Activated T-cell treated with anti-CD3 and anti-CD28 coated beads, Interleukin-2, amount 50 U/mL, for 24 hours (primary cell): ENCODE results near the gene TNFRSF21.
"Not testable (repeated sequence)": the region's sequence is repeated elsewhere in the genome, so short reads cannot be mapped to it uniquely, and the experiment has no call there.

ENCODE experiments used
- DNase-seq: peaks from one replicate; pipeline ENCODE4 v3.0.0-alpha.2; 2020
- H3K27ac Mint-ChIP-seq: 2 replicates; pipeline ENCODE4 v1.8.0; 2020; ENCODE audit warnings: mild to moderate bottlenecking, mixed read lengths
- H3K27me3 Mint-ChIP-seq: 2 replicates; pipeline ENCODE4 v1.8.0; 2020; ENCODE audit warnings: mixed read lengths
- H3K36me3 Mint-ChIP-seq: 2 replicates; pipeline ENCODE4 v1.8.0; 2020; ENCODE audit warnings: low read depth, mixed read lengths
- H3K4me1 Mint-ChIP-seq: 2 replicates; pipeline ENCODE4 v1.8.0; 2020; ENCODE audit warnings: low read depth, mixed read lengths
- H3K4me3 Mint-ChIP-seq: 2 replicates; pipeline ENCODE4 v1.8.0; 2020; ENCODE audit warnings: mild to moderate bottlenecking, moderate library complexity, mixed read lengths
- H3K9me3 Mint-ChIP-seq: 2 replicates; pipeline ENCODE4 v1.8.0; 2020; ENCODE audit warnings: mixed read lengths

The TNFRSF21 gene

DNA sequence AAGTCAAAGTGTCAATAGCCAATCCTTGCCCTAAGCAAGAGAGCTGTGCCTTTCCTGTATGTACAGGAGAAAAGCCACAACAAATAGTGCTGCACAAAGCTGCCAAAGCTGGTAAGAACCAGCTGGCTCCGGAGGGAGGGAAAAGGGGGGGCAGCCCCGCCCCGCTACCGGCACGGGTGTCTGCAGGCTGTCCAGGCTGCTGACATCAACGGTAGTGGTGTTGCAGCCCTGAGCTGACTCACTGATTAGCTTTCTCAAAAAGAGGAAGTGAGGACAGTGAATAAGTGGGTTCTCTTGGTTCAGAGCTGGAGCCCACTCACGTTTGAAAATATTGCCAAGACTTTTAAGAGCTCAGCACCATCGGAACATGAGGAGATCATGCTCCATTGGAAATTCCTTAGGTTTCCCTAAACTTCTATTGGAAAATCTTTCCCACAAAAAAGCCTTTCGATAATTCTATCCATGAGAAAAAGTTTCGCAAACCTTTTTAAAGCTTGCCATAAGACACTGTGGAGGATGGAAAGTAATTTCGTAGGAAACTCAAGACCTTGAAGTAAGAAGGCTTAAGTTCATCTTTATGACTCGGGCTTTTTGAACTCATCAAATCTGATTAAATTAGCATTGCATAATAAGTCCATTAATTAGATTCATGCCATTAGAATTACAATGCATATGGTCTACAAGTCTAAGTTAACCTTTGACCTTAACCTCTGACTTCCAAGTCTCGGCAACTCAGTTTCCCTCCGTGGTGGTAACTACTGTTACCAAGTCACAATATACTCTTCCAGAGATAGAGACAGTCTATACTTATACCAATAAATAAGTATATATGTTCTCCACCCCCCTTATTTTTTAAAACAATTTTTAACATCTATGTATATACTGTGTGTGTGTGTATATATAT is 67.0 kb downstream of the TNFRSF21 start:
- DNase-seq: peak; percentile 55
- Mint-ChIP-seq H3K27ac (no peak overlapping the region), H3K4me3 (peak overlapping the region; percentile 4), H3K36me3 (no peaks in the 10 kb centered on the region), H3K4me1 (peaks cover 42% of the 10 kb centered on the region), H3K27me3 (no peaks in the 10 kb centered on the region), H3K9me3 (no peaks in the 10 kb centered on the region)

DNA sequence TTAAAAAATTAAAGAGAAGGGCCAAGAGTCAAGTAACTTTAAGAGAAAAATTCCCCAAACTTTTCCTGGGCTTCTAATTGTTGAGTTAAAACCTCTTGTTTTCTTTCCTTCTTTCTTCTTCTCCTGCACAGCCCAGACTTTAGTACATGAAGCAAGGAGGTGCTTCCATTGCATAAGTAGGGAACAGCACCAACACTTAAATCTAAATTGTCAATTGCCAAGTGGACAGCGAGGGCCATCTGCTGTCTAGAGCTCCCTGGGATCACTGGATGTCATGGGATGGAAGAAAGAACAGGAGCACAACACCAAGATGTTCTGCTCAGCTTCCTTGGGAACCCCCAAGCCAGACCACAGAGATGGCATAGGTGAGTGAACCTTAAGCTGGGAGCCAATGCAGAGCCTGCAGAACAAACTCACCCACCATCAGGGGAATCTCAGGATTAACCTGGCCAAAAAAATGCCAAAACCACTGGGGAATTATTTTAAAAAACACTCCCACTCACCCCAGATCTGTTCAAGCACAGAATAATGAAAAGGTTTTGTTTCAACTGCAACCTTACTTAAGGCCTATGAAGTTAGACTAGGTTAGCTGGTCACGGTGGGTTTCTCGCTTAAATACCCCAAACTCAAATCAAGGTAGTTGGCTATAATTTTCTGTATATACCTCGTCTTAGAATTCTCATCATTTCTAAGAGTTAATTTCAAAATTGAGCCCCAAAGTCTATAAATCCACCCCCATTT is 67.8 kb downstream of the TNFRSF21 start:
- H3K9me3 Mint-ChIP-seq: no peaks in the 10 kb centered on the region
- H3K4me3 Mint-ChIP-seq: peak overlapping the region; percentile 4
- no peak for DNase-seq
- no peaks in the 10 kb centered on the region for H3K27me3 Mint-ChIP-seq
- H3K4me1 Mint-ChIP-seq: peaks cover 36% of the 10 kb centered on the region
- no peaks in the 10 kb centered on the region for H3K36me3 Mint-ChIP-seq
- H3K27ac Mint-ChIP-seq: no peak overlapping the region

DNA sequence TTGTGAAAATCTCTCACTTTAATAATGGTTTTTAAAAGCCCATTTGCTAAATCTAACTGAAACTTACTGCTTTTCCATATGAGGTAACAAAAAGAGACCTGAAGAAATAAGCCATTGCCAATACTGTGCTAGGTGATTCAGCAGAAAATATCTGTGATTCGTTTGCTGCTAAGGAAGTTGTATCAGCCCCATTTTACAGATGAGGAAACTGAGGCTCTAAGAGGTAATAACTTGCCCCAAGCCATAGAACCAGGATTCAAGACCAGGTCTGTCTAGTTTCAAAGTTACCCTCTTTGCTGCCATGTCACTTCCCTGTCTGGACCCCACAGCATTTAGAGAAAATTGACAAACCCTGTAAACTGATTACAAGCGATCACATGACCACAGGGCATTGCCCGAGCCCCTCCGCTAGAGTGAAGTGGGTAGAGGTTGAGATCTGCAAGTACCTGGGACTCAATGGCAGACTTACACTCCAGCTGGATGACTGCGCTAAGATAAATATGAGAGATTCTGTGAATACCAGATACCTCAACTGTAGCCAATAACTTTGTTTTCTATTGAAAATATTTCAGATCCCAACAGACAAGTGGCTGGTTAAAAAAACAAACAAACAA is 69.3 kb downstream of the TNFRSF21 start:
- no peaks in the 10 kb centered on the region for H3K36me3 Mint-ChIP-seq
- no peak for DNase-seq
- H3K27me3 Mint-ChIP-seq: no peaks in the 10 kb centered on the region
- no peak overlapping the region for H3K27ac Mint-ChIP-seq
- peaks cover 25% of the 10 kb centered on the region for H3K4me1 Mint-ChIP-seq
- no peak overlapping the region for H3K4me3 Mint-ChIP-seq
- no peaks in the 10 kb centered on the region for H3K9me3 Mint-ChIP-seq

DNA sequence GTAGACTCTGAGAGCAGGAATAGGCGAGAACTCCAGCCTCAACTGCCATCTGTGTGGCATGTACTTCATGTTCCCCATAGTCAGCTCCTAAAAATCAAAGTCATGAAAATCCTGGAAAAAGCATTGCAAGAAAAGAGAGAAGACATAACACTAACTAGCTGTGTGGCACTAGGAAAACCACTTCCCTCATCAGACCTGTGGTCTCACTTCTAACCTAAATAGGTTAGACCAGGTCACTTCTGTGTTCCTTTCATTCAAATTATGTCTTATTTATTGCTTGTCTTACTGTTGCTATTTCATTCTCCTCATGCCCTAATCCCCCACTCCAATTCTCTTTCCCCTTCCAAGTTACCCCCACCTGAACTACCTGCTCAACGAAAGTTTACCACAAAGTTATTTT is 70.2 kb downstream of the TNFRSF21 start:
- no peaks in the 10 kb centered on the region for H3K27me3 Mint-ChIP-seq
- DNase-seq: no peak
- peaks cover 23% of the 10 kb centered on the region for H3K4me1 Mint-ChIP-seq
- no peak overlapping the region for H3K4me3 Mint-ChIP-seq
- H3K9me3 Mint-ChIP-seq: no peaks in the 10 kb centered on the region
- H3K36me3 Mint-ChIP-seq: no peaks in the 10 kb centered on the region
- no peak overlapping the region for H3K27ac Mint-ChIP-seq

DNA sequence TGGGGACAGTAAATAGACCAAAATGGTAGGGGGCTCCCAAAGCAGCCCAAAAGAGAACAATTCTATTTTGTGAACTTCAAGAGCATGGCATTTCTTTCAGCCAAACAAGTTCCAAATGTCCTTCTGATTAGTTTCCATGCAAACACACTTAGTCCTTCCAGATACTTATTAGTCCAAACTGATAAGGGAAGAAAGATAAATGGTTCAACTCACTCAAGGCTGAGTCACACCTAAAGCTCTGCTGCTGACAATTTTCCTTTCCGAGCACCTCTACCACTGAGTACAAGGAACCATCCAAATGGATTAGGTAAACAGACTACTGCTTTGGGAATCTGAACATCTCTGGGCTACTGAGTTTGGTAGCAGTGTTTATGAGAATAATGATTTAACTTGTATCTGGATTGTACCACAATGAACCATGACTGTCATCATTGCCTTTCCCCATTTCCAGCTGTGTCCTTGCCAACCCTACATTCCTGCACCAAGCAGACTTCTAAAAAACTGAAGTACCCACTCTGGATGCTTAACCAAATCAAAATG is 71.2 kb downstream of the TNFRSF21 start:
- Mint-ChIP-seq H3K4me1 (peaks cover 18% of the 10 kb centered on the region), H3K27ac (no peak overlapping the region), H3K27me3 (no peaks in the 10 kb centered on the region), H3K36me3 (no peaks in the 10 kb centered on the region), H3K9me3 (no peaks in the 10 kb centered on the region), H3K4me3 (no peak overlapping the region)
- no peak for DNase-seq

DNA sequence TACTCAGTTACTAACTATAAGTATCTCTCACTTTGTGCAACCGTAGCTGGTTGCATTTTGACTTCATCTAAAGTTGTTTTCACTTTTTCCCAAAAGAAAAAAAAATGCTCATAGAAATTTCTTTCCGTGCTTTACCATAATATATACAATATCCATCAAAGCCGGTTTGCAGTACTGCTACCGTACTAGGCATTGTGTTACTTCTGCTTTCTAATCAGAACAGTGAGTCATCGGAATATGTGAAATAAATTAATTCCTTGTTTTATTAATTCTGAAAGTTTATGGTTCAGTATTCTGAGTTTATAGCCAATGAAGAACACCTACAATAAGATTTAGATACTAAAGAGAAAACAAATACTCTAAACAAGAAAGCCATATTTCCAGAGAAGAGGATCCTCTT is 72.5 kb downstream of the TNFRSF21 start:
- no peaks in the 10 kb centered on the region for H3K9me3 Mint-ChIP-seq
- no peak overlapping the region for H3K27ac Mint-ChIP-seq
- H3K4me3 Mint-ChIP-seq: no peak overlapping the region
- H3K27me3 Mint-ChIP-seq: no peaks in the 10 kb centered on the region
- no peaks in the 10 kb centered on the region for H3K36me3 Mint-ChIP-seq
- no peak for DNase-seq
- peaks cover 6% of the 10 kb centered on the region for H3K4me1 Mint-ChIP-seq

DNA sequence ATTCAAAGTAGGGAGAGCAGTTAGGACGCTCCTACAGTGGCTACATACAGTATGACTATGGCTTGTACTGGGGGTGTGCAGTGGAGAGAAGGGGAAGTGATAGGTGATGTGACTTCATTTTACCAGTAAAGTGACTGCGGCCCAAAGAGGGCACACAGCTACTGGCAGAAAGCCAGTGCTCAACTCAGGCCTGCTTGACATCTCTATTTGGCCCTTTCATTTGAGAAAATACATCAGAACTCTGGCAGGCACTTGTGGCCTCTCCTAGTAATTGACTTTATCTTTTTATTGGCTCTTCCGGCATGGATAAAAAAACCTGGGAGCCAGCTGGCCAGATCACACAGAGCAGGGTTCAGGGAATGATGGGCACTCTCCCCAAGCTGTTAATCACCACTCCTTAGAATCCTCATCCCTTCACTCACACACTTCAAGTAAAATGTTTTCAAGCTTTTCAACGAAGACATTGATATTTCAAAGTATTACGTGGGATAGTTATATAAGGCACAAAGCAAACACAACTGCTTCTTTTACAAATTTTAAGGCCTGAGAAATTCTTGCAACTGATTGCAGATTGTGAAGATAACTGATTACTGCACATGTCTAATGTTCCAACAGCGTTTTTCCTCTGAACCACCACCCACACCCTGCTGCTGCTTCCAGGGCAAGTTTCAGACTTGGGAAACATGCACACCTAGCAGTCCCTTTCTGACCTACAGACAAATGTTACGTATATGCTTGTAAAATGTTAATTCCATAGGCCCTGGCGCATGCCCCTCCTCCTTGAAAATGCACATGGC is 73.5 kb downstream of the TNFRSF21 start:
- Mint-ChIP-seq H3K4me3 (no peak overlapping the region), H3K9me3 (no peaks in the 10 kb centered on the region), H3K27me3 (no peaks in the 10 kb centered on the region), H3K36me3 (no peaks in the 10 kb centered on the region), H3K4me1 (no peaks in the 10 kb centered on the region), H3K27ac (no peak overlapping the region)
- DNase-seq: no peak

DNA sequence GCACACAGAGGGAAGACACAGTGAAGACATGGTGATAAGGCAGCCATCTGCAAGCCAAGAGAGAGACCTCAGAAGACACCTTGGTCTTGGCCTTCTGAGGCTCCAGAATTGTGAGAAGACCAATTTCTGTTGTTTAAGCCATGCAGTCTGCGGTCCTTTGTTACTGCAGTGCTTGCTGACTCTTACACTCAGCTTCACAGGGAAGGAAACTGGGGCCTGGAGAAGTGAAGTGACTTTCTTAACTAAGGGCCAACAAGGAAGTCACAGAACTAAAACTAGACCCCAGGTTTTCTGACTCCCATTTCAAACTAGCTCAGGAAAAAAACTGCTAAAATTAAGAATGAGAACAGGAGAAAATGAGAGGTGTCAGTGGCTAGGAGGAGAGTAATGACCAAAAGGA is 74.3 kb downstream of the TNFRSF21 start:
- Mint-ChIP-seq H3K4me1 (no peaks in the 10 kb centered on the region), H3K9me3 (no peaks in the 10 kb centered on the region), H3K27me3 (no peaks in the 10 kb centered on the region), H3K36me3 (no peaks in the 10 kb centered on the region), H3K27ac (no peak overlapping the region), H3K4me3 (no peak overlapping the region)
- no peak for DNase-seq

DNA sequence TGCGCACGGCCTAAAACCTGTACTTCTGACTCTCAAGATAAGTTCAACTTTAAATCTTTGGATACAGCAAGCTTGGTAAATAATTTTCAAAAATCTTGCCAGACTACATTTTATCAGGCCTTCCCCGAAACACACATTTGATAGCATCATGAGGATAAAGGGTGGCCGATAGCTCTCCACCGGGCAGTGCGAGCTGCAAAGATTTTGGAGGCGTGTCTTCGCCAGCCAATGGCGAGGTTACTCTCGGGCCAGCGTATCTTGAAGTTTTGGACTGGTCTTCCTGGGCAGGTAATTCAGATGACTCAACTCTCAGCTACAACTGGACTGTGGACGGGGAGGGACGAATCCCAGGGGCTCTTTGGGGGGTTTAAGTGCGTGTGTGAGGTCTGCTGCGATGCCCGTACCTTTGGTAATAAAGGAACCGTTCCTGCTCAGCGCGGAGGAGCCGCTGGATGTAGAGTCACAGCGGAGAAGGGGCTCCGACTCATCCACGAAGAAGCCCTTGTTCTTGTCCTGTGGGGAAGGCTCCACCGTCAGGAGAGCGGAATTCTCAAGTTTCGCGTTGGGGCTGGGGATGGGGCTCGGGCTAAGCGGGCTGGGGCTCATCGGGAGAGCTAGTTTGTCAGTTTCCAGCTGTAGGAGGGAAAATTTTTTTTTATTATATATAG is 75.3 kb downstream of the TNFRSF21 start:
- H3K9me3 Mint-ChIP-seq: no peaks in the 10 kb centered on the region
- no peak for DNase-seq
- H3K4me3 Mint-ChIP-seq: no peak overlapping the region
- H3K27ac Mint-ChIP-seq: no peak overlapping the region
- H3K4me1 Mint-ChIP-seq: no peaks in the 10 kb centered on the region
- H3K27me3 Mint-ChIP-seq: no peaks in the 10 kb centered on the region
- no peaks in the 10 kb centered on the region for H3K36me3 Mint-ChIP-seq

DNA sequence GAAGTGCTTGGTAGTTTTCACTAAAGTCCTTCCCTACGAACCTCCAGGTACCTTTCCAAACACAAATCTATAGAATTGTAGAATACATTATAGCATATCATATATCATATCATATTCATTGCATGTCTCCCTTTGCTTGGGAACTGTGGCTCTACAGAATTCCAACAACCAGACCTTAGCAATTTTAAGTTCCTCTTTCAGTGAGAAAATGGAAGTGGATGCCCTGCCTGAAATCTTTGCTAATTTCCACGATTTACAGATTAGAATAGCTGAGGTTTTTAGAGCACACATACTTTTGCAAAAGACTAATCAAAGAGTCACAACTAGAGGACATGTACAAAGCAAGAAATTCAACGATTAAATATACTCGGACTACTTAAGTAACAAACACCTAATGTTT is 78.6 kb downstream of the TNFRSF21 start:
- Mint-ChIP-seq H3K4me1 (no peaks in the 10 kb centered on the region), H3K27me3 (no peaks in the 10 kb centered on the region), H3K4me3 (no peak overlapping the region), H3K36me3 (no peaks in the 10 kb centered on the region), H3K9me3 (no peaks in the 10 kb centered on the region), H3K27ac (no peak overlapping the region)
- no peak for DNase-seq

DNA sequence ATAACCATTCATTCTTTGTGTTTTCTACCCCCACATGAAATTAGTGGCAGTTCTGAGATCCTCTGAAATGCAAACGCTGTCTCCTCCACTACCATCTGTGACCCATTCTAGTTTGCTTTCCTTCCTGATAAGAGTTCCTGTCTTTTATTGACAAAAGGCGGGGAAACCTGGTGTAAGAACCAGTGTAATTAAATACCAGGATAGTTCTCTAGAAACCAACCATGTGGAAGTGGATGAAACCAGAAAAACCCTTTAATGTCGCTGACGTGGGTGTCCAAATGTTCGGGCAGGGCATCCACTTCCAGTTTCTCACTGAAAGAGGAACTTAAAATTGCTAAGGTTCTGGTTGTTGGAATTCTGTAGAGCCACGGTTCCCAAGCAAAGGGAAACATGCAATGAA is 79.1 kb downstream of the TNFRSF21 start:
- Mint-ChIP-seq H3K4me3 (no peak overlapping the region), H3K27ac (no peak overlapping the region), H3K4me1 (no peaks in the 10 kb centered on the region), H3K27me3 (no peaks in the 10 kb centered on the region), H3K9me3 (no peaks in the 10 kb centered on the region), H3K36me3 (no peaks in the 10 kb centered on the region)
- DNase-seq: no peak

DNA sequence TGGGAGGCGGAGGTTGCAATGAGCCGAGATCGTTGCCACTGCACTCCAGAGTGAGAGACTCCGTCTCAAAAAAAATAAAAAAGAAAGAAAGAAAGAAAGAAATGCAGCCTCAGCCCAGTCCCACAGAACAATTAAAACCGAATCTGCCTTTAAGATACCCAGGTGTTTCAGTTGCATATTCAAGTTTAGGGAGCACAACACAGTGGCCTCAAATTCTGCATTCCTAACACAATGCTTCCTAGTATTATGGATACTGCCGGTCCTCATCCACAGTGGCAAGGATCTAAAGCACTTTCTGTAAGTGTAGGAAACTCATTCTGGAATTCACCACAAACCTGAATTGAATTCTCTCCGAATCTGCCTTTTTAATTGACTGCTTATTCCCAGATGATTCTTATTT is 80.5 kb downstream of the TNFRSF21 start:
- Mint-ChIP-seq H3K36me3 (no peaks in the 10 kb centered on the region), H3K27ac (no peak overlapping the region), H3K9me3 (no peaks in the 10 kb centered on the region), H3K27me3 (no peaks in the 10 kb centered on the region), H3K4me1 (no peaks in the 10 kb centered on the region), H3K4me3 (no peak overlapping the region)
- no peak for DNase-seq

DNA sequence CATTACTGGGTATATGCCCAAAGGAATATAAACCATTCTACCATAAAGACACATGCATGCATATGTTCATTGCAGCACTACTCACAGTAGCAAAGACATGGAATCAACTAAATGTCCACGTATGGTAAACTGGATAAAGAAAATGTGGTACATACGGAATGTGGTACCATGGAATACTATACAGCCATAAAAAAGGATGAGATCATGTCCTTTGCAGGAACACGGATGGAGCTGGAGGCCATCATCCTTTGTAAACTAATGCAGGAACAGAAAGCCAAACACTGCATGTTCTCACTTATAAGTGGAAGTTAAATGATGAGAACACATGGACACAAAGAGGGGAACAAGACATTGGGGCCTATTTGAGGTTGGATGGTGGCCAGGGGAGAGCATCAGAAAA is 81.6 kb downstream of the TNFRSF21 start:
- not testable (repeated sequence) for DNase-seq, H3K9me3 Mint-ChIP-seq, H3K4me3 Mint-ChIP-seq, H3K4me1 Mint-ChIP-seq, H3K27ac Mint-ChIP-seq, H3K27me3 Mint-ChIP-seq, H3K36me3 Mint-ChIP-seq

DNA sequence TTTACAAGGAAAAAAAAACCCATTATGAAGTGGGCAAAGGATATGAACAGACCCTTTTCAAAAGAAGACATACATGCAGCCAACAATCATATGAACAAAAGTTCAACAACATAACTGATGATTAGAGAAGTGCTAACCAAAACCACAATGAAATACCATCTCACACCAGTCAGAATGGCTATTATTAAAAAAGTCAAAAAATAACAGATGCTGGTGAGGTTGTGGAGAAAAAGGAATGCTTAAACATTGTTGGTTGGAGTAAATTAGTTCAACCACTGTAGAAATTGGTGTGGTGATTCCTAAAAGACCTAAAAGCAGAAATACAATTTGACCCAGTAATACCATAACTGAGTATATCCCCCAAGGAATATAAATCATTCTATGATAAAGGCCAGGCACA is 86.5 kb downstream of the TNFRSF21 start:
- H3K4me1 Mint-ChIP-seq, H3K9me3 Mint-ChIP-seq, H3K4me3 Mint-ChIP-seq, DNase-seq, H3K27ac Mint-ChIP-seq, H3K36me3 Mint-ChIP-seq, H3K27me3 Mint-ChIP-seq: not testable (repeated sequence)
